ENCODE results near the gene CCDC183.
"Not testable (repeated sequence)": the region's sequence is repeated elsewhere in the genome, so short reads cannot be mapped to it uniquely, and the experiment has no call there.

CCDC183 gene

GRCh38 chr9:136826188-136826541, 30.0 kb downstream of the CCDC183 start:
- no peak for DNase-seq

- no peak for DNase-seq
These were observed 30.8 kb downstream of the CCDC183 start for GRCh38 chr9:136826703-136827582.

- no peak for DNase-seq
These were observed 31.8 kb downstream of the CCDC183 start for GRCh38 chr9:136827794-136828473.

- no peak for DNase-seq
These were observed 32.5 kb downstream of the CCDC183 start for GRCh38 chr9:136828474-136829140.

GRCh38 chr9:136829412-136829811, 33.3 kb downstream of the CCDC183 start:
- no peak for DNase-seq

- no peak for DNase-seq
These were observed 34.1 kb downstream of the CCDC183 start for GRCh38 chr9:136829981-136830885.

- DNase-seq = no peak
These were observed 35.0 kb downstream of the CCDC183 start for GRCh38 chr9:136831002-136831719.

- no peak for DNase-seq
These were observed 35.6 kb downstream of the CCDC183 start for GRCh38 chr9:136831720-136832104.

- no peak for DNase-seq
These were observed 36.4 kb downstream of the CCDC183 start for GRCh38 chr9:136832581-136832980.

GRCh38 chr9:136833381-136834048, 37.4 kb downstream of the CCDC183 start:
- not testable (repeated sequence) for DNase-seq

GRCh38 chr9:136835162-136835931, 39.2 kb downstream of the CCDC183 start:
- no peak for DNase-seq

GRCh38 chr9:136835932-136836904, 40.1 kb downstream of the CCDC183 start:
- DNase-seq = no peak

- no peak for DNase-seq
These were observed 41.2 kb downstream of the CCDC183 start for GRCh38 chr9:136837146-136837855.

- not testable (repeated sequence) for DNase-seq
These were observed 41.7 kb downstream of the CCDC183 start for GRCh38 chr9:136837856-136838277.

GRCh38 chr9:136838314-136839228, 42.4 kb downstream of the CCDC183 start:
- DNase-seq = no peak

GRCh38 chr9:136839229-136840139, 43.3 kb downstream of the CCDC183 start:
- DNase-seq = no peak
